ENCODE measurements around the gene EOLA2. TPM values are rescaled to one million over a fixed set of nuclear protein-coding genes. Genes with fewer than 3 reads are reported as not detected.

EOLA2 gene
- total and polyA plus RNA-seq, 2 donors (not counting 1 experiment from before 2014, with no cell fraction given), result 42.0 to 63.2 TPM

- no peaks in the 10 kb centered on the region for H3K27me3 ChIP-seq (replicated peaks in 1 of 4; ENCODE audit: control extremely low read depth in 1 of 4, control insufficient read depth in 3 of 4, insufficient read depth in 4 of 4, low read length in 3 of 4)
- Mint-ChIP-seq H3K9me3 (ENCODE audit: insufficient read depth) (no peaks in the 10 kb centered on the region), H3K27ac (no peak overlapping the region), H3K27me3 (no peaks in the 10 kb centered on the region), H3K4me3 (no peak overlapping the region), H3K4me1 (no peaks in the 10 kb centered on the region)
- no peaks in the 10 kb centered on the region for H3K79me2 ChIP-seq (ENCODE audit: control insufficient read depth, insufficient read depth, low read length)
- WGBS (ENCODE audit: insufficient coverage), result no CpG with 5 or more reads among the region's 1 CpG
- intact Hi-C loops (cut with micrococcal nuclease), result no loop called here
- H3K27ac ChIP-seq (ENCODE audit: low read length in 2 of 2), result no peak overlapping the region
- ATAC-seq (ENCODE audit: low read depth) (no peak), DNase-seq (peak; percentile 18)
- H3K36me3 ChIP-seq (replicated peaks in 1 of 2; ENCODE audit: control extremely low read depth in 1 of 2, control insufficient read depth in 1 of 2, extremely low read depth in 1 of 2, insufficient read depth in 2 of 2, low read length in 1 of 2), result peaks cover 0 to 2% of the 10 kb centered on the region in 2 experiments
- no peaks in the 10 kb centered on the region for H4K20me1 ChIP-seq (ENCODE audit: control insufficient read depth, insufficient read depth, low read length, poor library complexity, severe bottlenecking)
- TF ChIP-seq CTCF (IDR thresholded peaks at IDR 0.05) (peak; percentile 39), EZH2 (IDR thresholded peaks at IDR 0.05; ENCODE audit: borderline replicate concordance, insufficient read depth, low read depth, low read length, poor library complexity, severe bottlenecking) (no peak)
- H3K4me1 ChIP-seq (ENCODE audit: control insufficient read depth in 2 of 2, insufficient read depth in 2 of 2, low read length in 2 of 2), result no peaks in the 10 kb centered on the region
- no peak overlapping the region for H3K9ac ChIP-seq (ENCODE audit: low read length)
- no peak overlapping the region for H2AFZ ChIP-seq (ENCODE audit: insufficient read depth, low read depth, low read length, poor library complexity, severe bottlenecking)
- no peaks in the 10 kb centered on the region for H3K9me3 ChIP-seq (ENCODE audit: control extremely low read depth in 1 of 3, control insufficient read depth in 2 of 3, insufficient read depth in 1 of 3, low read length in 2 of 3)
- H3K4me3 ChIP-seq (ENCODE audit: control extremely low read depth in 1 of 5, extremely low read depth in 1 of 5, insufficient read depth in 1 of 5, low read depth in 2 of 5, low read length in 4 of 5), result no peak overlapping the region
- no peak overlapping the region for H3K4me2 ChIP-seq (replicated peaks; ENCODE audit: low read depth, low read length, poor library complexity, severe bottlenecking)
- ChIA-PET CTCF (interaction anchor here (0.9 to 1.3 kb wide), 3 partner anchors 11 to 749 kb away, joined by 3 to 5 read pairs (median 4); no protein-coding TSS in a partner anchor), POLR2A (no interaction called here)
Measured at GRCh38 chrX:149950681-149951080, 12.4 kb upstream of the EOLA2 start.

- no peak overlapping the region for H3K9ac ChIP-seq (ENCODE audit: low read length)
- no peaks in the 10 kb centered on the region for H4K20me1 ChIP-seq (ENCODE audit: control insufficient read depth, insufficient read depth, low read length, poor library complexity, severe bottlenecking)
- H3K4me2 ChIP-seq (replicated peaks; ENCODE audit: low read depth, low read length, poor library complexity, severe bottlenecking), result no peak overlapping the region
- ChIA-PET CTCF (interaction anchor here (0.6 to 1.3 kb wide), 4 partner anchors 10 to 750 kb away, joined by 3 to 5 read pairs (median 4); no protein-coding TSS in a partner anchor), POLR2A (no interaction called here)
- Mint-ChIP-seq H3K4me3 (no peak overlapping the region), H3K27ac (no peak overlapping the region), H3K27me3 (no peaks in the 10 kb centered on the region), H3K9me3 (ENCODE audit: insufficient read depth) (no peaks in the 10 kb centered on the region), H3K4me1 (no peaks in the 10 kb centered on the region)
- TF ChIP-seq CTCF (IDR thresholded peaks at IDR 0.05) (no peak), EZH2 (IDR thresholded peaks at IDR 0.05; ENCODE audit: borderline replicate concordance, insufficient read depth, low read depth, low read length, poor library complexity, severe bottlenecking) (no peak)
- DNase-seq (no peak), ATAC-seq (ENCODE audit: low read depth) (no peak)
- H3K9me3 ChIP-seq (ENCODE audit: control extremely low read depth in 1 of 3, control insufficient read depth in 2 of 3, insufficient read depth in 1 of 3, low read length in 2 of 3), result no peaks in the 10 kb centered on the region
- peaks cover 0 to 1% of the 10 kb centered on the region in 2 experiments for H3K36me3 ChIP-seq (replicated peaks in 1 of 2; ENCODE audit: control extremely low read depth in 1 of 2, control insufficient read depth in 1 of 2, extremely low read depth in 1 of 2, insufficient read depth in 2 of 2, low read length in 1 of 2)
- no peaks in the 10 kb centered on the region for H3K27me3 ChIP-seq (replicated peaks in 1 of 4; ENCODE audit: control extremely low read depth in 1 of 4, control insufficient read depth in 3 of 4, insufficient read depth in 4 of 4, low read length in 3 of 4)
- no peak overlapping the region for H3K4me3 ChIP-seq (ENCODE audit: control extremely low read depth in 1 of 5, extremely low read depth in 1 of 5, insufficient read depth in 1 of 5, low read depth in 2 of 5, low read length in 4 of 5)
- intact Hi-C loops (cut with micrococcal nuclease), result no loop called here
- no peaks in the 10 kb centered on the region for H3K79me2 ChIP-seq (ENCODE audit: control insufficient read depth, insufficient read depth, low read length)
- 87% methylated on average over 5 of the region's 6 CpGs for WGBS (ENCODE audit: insufficient coverage)
- H2AFZ ChIP-seq (ENCODE audit: insufficient read depth, low read depth, low read length, poor library complexity, severe bottlenecking), result no peak overlapping the region
- H3K4me1 ChIP-seq (ENCODE audit: control insufficient read depth in 2 of 2, insufficient read depth in 2 of 2, low read length in 2 of 2), result no peaks in the 10 kb centered on the region
- H3K27ac ChIP-seq (ENCODE audit: low read length in 2 of 2), result no peak overlapping the region
Measured at GRCh38 chrX:149949743-149950436, 11.6 kb upstream of the EOLA2 start.
